HEK293 (cell line): Measurements from ENCODE around the gene APLP1.

Experiments
- CTCF ChIA-PET: fragments of 350-600 bp; formaldehyde crosslinking; extraction: SDS; loops from one replicate; lab custom pipeline; 2021; ENCODE audit warnings: antibody characterized with exemption; lab: Yijun Ruan, JAX
- POLR2A ChIA-PET: fragments of 300-600 bp; formaldehyde crosslinking; extraction: SDS; loops from one replicate; lab custom pipeline; 2020; ENCODE audit warnings: antibody characterized with exemption, inconsistent platforms; lab: Yijun Ruan, JAX
- H3K27ac ChIP-seq: fragments of 200-500 bp; sonication (Bioruptor generic); 2 replicates; pipeline ENCODE4 v1.5.1; 2014; ENCODE audit warnings: low read depth, low read length, control low read depth, inconsistent platforms; ENCODE audit errors: extremely low read depth
- H3K36me3 ChIP-seq, 2 experiments: fragments of 200-500 bp in 1 of 2; sonication (Bioruptor generic) in 1 of 2; 1 replicate in 1 of 2; 2 replicates in 1 of 2; pipeline ENCODE4 v1.5.1; 2014 to 2017; ENCODE audit warnings: inconsistent platforms in 2 of 2, low read length in 2 of 2; ENCODE audit not compliant: control insufficient read depth in 2 of 2, insufficient read depth in 1 of 2
- H3K4me1 ChIP-seq: fragments of 200-500 bp; sonication (Bioruptor generic); 2 replicates; pipeline ENCODE4 v1.5.1; 2014; ENCODE audit warnings: mild to moderate bottlenecking, low read length, inconsistent platforms; ENCODE audit not compliant: control insufficient read depth, insufficient read depth
- H3K4me3 ChIP-seq: 2 replicates; pipeline ENCODE4 v1.5.1; 2011; ENCODE audit warnings: low read depth, mild to moderate bottlenecking, control low read depth, low read length, moderate library complexity
- H3K9me3 ChIP-seq: fragments of 200-500 bp; sonication (Bioruptor generic); 2 replicates; pipeline ENCODE4 v1.5.1; 2014; ENCODE audit warnings: low read depth, low read length, inconsistent platforms; ENCODE audit not compliant: control insufficient read depth, insufficient read depth
- CTCF ChIP-seq: fragments of 450-650 bp; formaldehyde crosslinking; IDR thresholded peaks from 2 replicates; pipeline ENCODE4 v1.5.1; 2016; ENCODE audit warnings: missing biosample characterization, missing genetic modification characterization
- GFI1B ChIP-seq: fragments of 450-650 bp; formaldehyde crosslinking; IDR thresholded peaks from 2 replicates; pipeline ENCODE4 v1.5.1; 2016; ENCODE audit warnings: missing biosample characterization, missing genetic modification characterization
- KLF9 ChIP-seq: fragments of 450-650 bp; formaldehyde crosslinking; IDR thresholded peaks from 2 replicates; pipeline ENCODE4 v1.5.1; 2016; ENCODE audit warnings: missing biosample characterization, missing genetic modification characterization, low read depth
- MZF1 ChIP-seq: fragments of 450-650 bp; formaldehyde crosslinking; IDR thresholded peaks from 2 replicates; pipeline ENCODE4 v1.5.1; 2017; ENCODE audit warnings: missing biosample characterization, missing genetic modification characterization, borderline replicate concordance
- SCRT2 ChIP-seq: fragments of 450-650 bp; formaldehyde crosslinking; IDR thresholded peaks from 2 replicates; pipeline ENCODE4 v1.5.1; 2016; ENCODE audit warnings: missing biosample characterization, missing genetic modification characterization
- SP3 ChIP-seq: fragments of 450-650 bp; formaldehyde crosslinking; IDR thresholded peaks from 2 replicates; pipeline ENCODE4 v1.5.1; 2016; ENCODE audit warnings: missing biosample characterization, missing genetic modification characterization
- ZBTB6 ChIP-seq: fragments of 450-650 bp; formaldehyde crosslinking; IDR thresholded peaks from 2 replicates; pipeline ENCODE4 v1.5.1; 2017; ENCODE audit warnings: missing biosample characterization, missing genetic modification characterization
- ZNF133 ChIP-seq: fragments of 450-650 bp; formaldehyde crosslinking; IDR thresholded peaks from 2 replicates; pipeline ENCODE4 v1.5.1; 2016; ENCODE audit warnings: missing biosample characterization, missing genetic modification characterization
- ZNF146 ChIP-seq: fragments of 450-650 bp; formaldehyde crosslinking; IDR thresholded peaks from 2 replicates; pipeline ENCODE4 v1.5.1; 2016; ENCODE audit warnings: missing biosample characterization, missing genetic modification characterization
- ZNF280C ChIP-seq: fragments of 450-650 bp; formaldehyde crosslinking; IDR thresholded peaks from 2 replicates; pipeline ENCODE4 v1.5.1; 2016; ENCODE audit warnings: missing biosample characterization, missing genetic modification characterization
- ZNF449 ChIP-seq: fragments of 450-650 bp; formaldehyde crosslinking; IDR thresholded peaks from 2 replicates; pipeline ENCODE4 v1.5.1; 2017; ENCODE audit warnings: missing biosample characterization, mild to moderate bottlenecking, missing genetic modification characterization, moderate library complexity
- ZNF600 ChIP-seq: fragments of 450-650 bp; formaldehyde crosslinking; IDR thresholded peaks from 2 replicates; pipeline ENCODE4 v1.5.1; 2016; ENCODE audit warnings: missing biosample characterization, missing genetic modification characterization
- ZNF792 ChIP-seq: fragments of 450-650 bp; formaldehyde crosslinking; IDR thresholded peaks from 2 replicates; pipeline ENCODE4 v1.5.1; 2016; ENCODE audit warnings: missing biosample characterization, missing genetic modification characterization

APLP1 gene

GRCh38 chr19:35858311-35858710 is 10.1 kb upstream of the APLP1 start:
- TF ChIP-seq SCRT2 (tag by site-specific recombination) (no peak), ZNF449 (tag by site-specific recombination) (peak; percentile 28; the same call in 1 of the 2 replicates), ZNF600 (peak; percentile 79), ZNF280C (no peak), KLF9 (tag by site-specific recombination) (0 out of 2 replicates have a peak, but pooled peaks have one; percentile 12), GFI1B (tag by site-specific recombination) (no peak)
- H3K4me3 ChIP-seq: no peak overlapping the region
- ChIA-PET CTCF (interaction anchor here (0.6 kb wide), 2 partner anchors 209 to 348 kb away, joined by 3 read pairs; no protein-coding TSS in a partner anchor), POLR2A (interaction anchor here (1.1 kb wide), 1 partner anchor 11 kb away, joined by 3 read pairs; no protein-coding TSS in a partner anchor)
- H3K36me3 ChIP-seq: no peaks in the 10 kb centered on the region
- no peaks in the 10 kb centered on the region for H3K9me3 ChIP-seq
- no peak overlapping the region for H3K27ac ChIP-seq
- no peaks in the 10 kb centered on the region for H3K4me1 ChIP-seq

- Histone ChIP-seq H3K4me3 (no peak overlapping the region), H3K36me3 (no peaks in the 10 kb centered on the region), H3K4me1 (no peaks in the 10 kb centered on the region), H3K27ac (no peak overlapping the region), H3K9me3 (no peaks in the 10 kb centered on the region)
- POLR2A ChIA-PET: interaction anchor here (0.7 to 2.9 kb wide), 2 partner anchors 11 to 41 kb away, joined by 3 to 11 read pairs; partner anchors contain the start of gene NFKBID
- TF ChIP-seq ZNF133 (tag by site-specific recombination) (no peak), ZBTB6 (0 out of 2 replicates have a peak, but pooled peaks have one; percentile 29)
- CTCF ChIA-PET: interaction anchor here (1.0 to 1.4 kb wide), 3 partner anchors 9 to 39 kb away, joined by 3 to 4 read pairs (median 4); no protein-coding TSS in a partner anchor
Observed at GRCh38 chr19:35859414-35859813, 9.0 kb upstream of the APLP1 start.

GRCh38 chr19:35860436-35860817 is 7.9 kb upstream of the APLP1 start:
- Histone ChIP-seq H3K9me3 (no peaks in the 10 kb centered on the region), H3K4me1 (no peaks in the 10 kb centered on the region), H3K36me3 (no peaks in the 10 kb centered on the region), H3K4me3 (no peak overlapping the region), H3K27ac (no peak overlapping the region)
- TF ChIP-seq ZNF146 (tag by site-specific recombination): no peak
- no peak for TF ChIP-seq SP3 (tag by site-specific recombination)
- no peak for TF ChIP-seq ZNF792
- no peak for TF ChIP-seq CTCF (tag by site-specific recombination)
- no peak for TF ChIP-seq MZF1 (tag by site-specific recombination)
- TF ChIP-seq KLF9 (tag by site-specific recombination): peak; percentile 33
- CTCF ChIA-PET: interaction anchor here (1.0 to 1.4 kb wide), 3 partner anchors 9 to 71 kb away, joined by 3 to 8 read pairs (median 3); no protein-coding TSS in a partner anchor
- POLR2A ChIA-PET: interaction anchor here (0.6 to 2.9 kb wide), 2 partner anchors 10 to 1459 kb away, joined by 4 to 11 read pairs; no protein-coding TSS in a partner anchor
